ACC112 (cell line): ENCODE measurements around the gene TTC5.
A peak's percentile ranks its signal among the peaks of the same experiment; 100 is the strongest.
"Not testable (repeated sequence)": the region's sequence is repeated elsewhere in the genome, so short reads cannot be mapped to it uniquely, and the experiment has no call there.

Experiments used
- H2AFZ ChIP-seq: fragments of 200-600 bp; sonication (generic); one replicate; pipeline ENCODE4 v1.6.0; 2017; ENCODE audit warnings: antibody characterized with exemption, low read length; ENCODE audit not compliant: unreplicated experiment
- H3K27ac ChIP-seq: fragments of 200-600 bp; sonication (generic); 2 replicates; pipeline ENCODE4 v1.5.1; 2014; ENCODE audit warnings: low read depth, mild to moderate bottlenecking, antibody characterized with exemption, low read length, moderate library complexity
- H3K27me3 ChIP-seq: fragments of 200-600 bp; sonication (generic); 2 replicates; pipeline ENCODE4 v1.6.1; 2014; ENCODE audit warnings: mild to moderate bottlenecking, antibody characterized with exemption, low read length, moderate library complexity, mixed read lengths; ENCODE audit not compliant: insufficient read depth
- H3K36me3 ChIP-seq: fragments of 200-600 bp; sonication (generic); 2 replicates; pipeline ENCODE4 v1.6.1; 2016; ENCODE audit warnings: mild to moderate bottlenecking, antibody characterized with exemption, low read length, moderate library complexity, mixed read lengths; ENCODE audit not compliant: insufficient read depth
- H3K4me1 ChIP-seq: fragments of 200-600 bp; sonication (generic); one replicate; pipeline ENCODE4 v1.6.1; 2016; ENCODE audit warnings: low read length, mixed read lengths; ENCODE audit not compliant: insufficient read depth, unreplicated experiment, control insufficient read depth
- H3K4me3 ChIP-seq: fragments of 200-600 bp; sonication (generic); 2 replicates; pipeline ENCODE4 v1.5.1; 2014; ENCODE audit warnings: mild to moderate bottlenecking, low read depth, low read length
- H3K79me2 ChIP-seq: fragments of 200-600 bp; sonication (generic); one replicate; pipeline ENCODE4 v1.6.0; 2016; ENCODE audit warnings: low read length; ENCODE audit not compliant: control insufficient read depth, unreplicated experiment, insufficient read depth

The TTC5 gene

GRCh38 chr14:20306079-20306423 is 300 bp upstream of the TTC5 start:
- Histone ChIP-seq H3K36me3 (0 out of 2 replicates have a peak, but pooled peaks cover 8% of the 10 kb centered on the region), H3K27me3 (no peaks in the 10 kb centered on the region), H2AFZ (no peak overlapping the region), H3K4me3 (peak overlapping the region; percentile 95), H3K4me1 (peaks cover 16% of the 10 kb centered on the region), H3K79me2 (peaks cover 8% of the 10 kb centered on the region), H3K27ac (no peak overlapping the region)

GRCh38 chr14:20302042-20302755 is 3.6 kb downstream of the TTC5 start:
- 0 out of 2 replicates have a peak, but pooled peaks cover 17% of the 10 kb centered on the region for H3K36me3 ChIP-seq
- no peaks in the 10 kb centered on the region for H3K27me3 ChIP-seq
- peaks cover 16% of the 10 kb centered on the region for H3K4me1 ChIP-seq
- H2AFZ ChIP-seq: no peak overlapping the region
- H3K27ac ChIP-seq: no peak overlapping the region
- H3K4me3 ChIP-seq: no peak overlapping the region
- H3K79me2 ChIP-seq: peaks cover 8% of the 10 kb centered on the region

- H3K36me3 ChIP-seq: peaks cover 14% of the 10 kb centered on the region
- H3K27ac ChIP-seq: no peak overlapping the region
- H3K4me1 ChIP-seq: no peaks in the 10 kb centered on the region
- no peaks in the 10 kb centered on the region for H3K79me2 ChIP-seq
- H2AFZ ChIP-seq: no peak overlapping the region
- no peak overlapping the region for H3K4me3 ChIP-seq
- H3K27me3 ChIP-seq: no peaks in the 10 kb centered on the region
Observed at GRCh38 chr14:20295067-20295466, 10.7 kb downstream of the TTC5 start.

- no peaks in the 10 kb centered on the region for H3K79me2 ChIP-seq
- H3K36me3 ChIP-seq: peaks cover 14% of the 10 kb centered on the region
- no peak overlapping the region for H3K27ac ChIP-seq
- no peaks in the 10 kb centered on the region for H3K27me3 ChIP-seq
- H3K4me1 ChIP-seq: no peaks in the 10 kb centered on the region
- no peak overlapping the region for H3K4me3 ChIP-seq
- no peak overlapping the region for H2AFZ ChIP-seq
Observed at GRCh38 chr14:20294636-20295035, 11.1 kb downstream of the TTC5 start.

- H3K4me1 ChIP-seq, H3K27ac ChIP-seq, H3K79me2 ChIP-seq, H2AFZ ChIP-seq, H3K36me3 ChIP-seq, H3K4me3 ChIP-seq, H3K27me3 ChIP-seq: not testable (repeated sequence)
Observed at GRCh38 chr14:20281998-20282397, 23.8 kb downstream of the TTC5 start.

- not testable (repeated sequence) for H3K4me3 ChIP-seq, H3K36me3 ChIP-seq, H2AFZ ChIP-seq, H3K4me1 ChIP-seq, H3K27ac ChIP-seq, H3K79me2 ChIP-seq, H3K27me3 ChIP-seq
Observed at GRCh38 chr14:20280265-20280664, 25.5 kb downstream of the TTC5 start.

GRCh38 chr14:20278414-20278813 is 27.3 kb downstream of the TTC5 start:
- no peaks in the 10 kb centered on the region for H3K27me3 ChIP-seq
- no peak overlapping the region for H3K27ac ChIP-seq
- no peaks in the 10 kb centered on the region for H3K36me3 ChIP-seq
- H3K4me1 ChIP-seq: peaks cover 6% of the 10 kb centered on the region
- no peak overlapping the region for H3K4me3 ChIP-seq
- H2AFZ ChIP-seq: no peak overlapping the region
- no peaks in the 10 kb centered on the region for H3K79me2 ChIP-seq

- H3K79me2 ChIP-seq: no peaks in the 10 kb centered on the region
- no peak overlapping the region for H3K27ac ChIP-seq
- H3K36me3 ChIP-seq: no peaks in the 10 kb centered on the region
- no peak overlapping the region for H3K4me3 ChIP-seq
- peaks cover 6% of the 10 kb centered on the region for H3K4me1 ChIP-seq
- H2AFZ ChIP-seq: no peak overlapping the region
- H3K27me3 ChIP-seq: no peaks in the 10 kb centered on the region
Observed at GRCh38 chr14:20277409-20277808, 28.3 kb downstream of the TTC5 start.

- Histone ChIP-seq H3K79me2 (no peaks in the 10 kb centered on the region), H3K4me3 (no peak overlapping the region), H3K4me1 (peaks cover 6% of the 10 kb centered on the region), H3K27ac (no peak overlapping the region), H2AFZ (no peak overlapping the region), H3K27me3 (no peaks in the 10 kb centered on the region), H3K36me3 (no peaks in the 10 kb centered on the region)
Observed at GRCh38 chr14:20274062-20274461, 31.7 kb downstream of the TTC5 start.

GRCh38 chr14:20264361-20264760 is 41.4 kb downstream of the TTC5 start:
- H3K36me3 ChIP-seq, H3K27ac ChIP-seq, H3K27me3 ChIP-seq, H3K79me2 ChIP-seq, H3K4me3 ChIP-seq, H2AFZ ChIP-seq: not testable (repeated sequence)
- H3K4me1 ChIP-seq: peaks cover 15% of the 10 kb centered on the region

- Histone ChIP-seq H3K27ac (peak overlapping the region; percentile 44), H3K4me1 (peaks cover 15% of the 10 kb centered on the region), H2AFZ (peak overlapping the region; percentile 28), H3K79me2 (no peaks in the 10 kb centered on the region), H3K4me3 (0 out of 2 replicates have a peak overlapping the region, but pooled peaks have one; percentile 3), H3K27me3 (no peaks in the 10 kb centered on the region), H3K36me3 (no peaks in the 10 kb centered on the region)
Observed at GRCh38 chr14:20262642-20263128, 43.1 kb downstream of the TTC5 start.
